Large intestine (tissue), 3 donors: ENCODE results near the gene RIMBP2. TPM values are rescaled to one million over a fixed set of nuclear protein-coding genes. Genes with fewer than 3 reads are reported as not detected.

ENCODE experiments used
- DNase-seq, 2 donors: peaks; one replicate each; pipeline versions ENCODE4 v3.0.0 to v3.0.0-alpha.2; 2013
- H3K27ac ChIP-seq: one replicate; pipeline ENCODE4 v1.5.1; 2013; ENCODE audit warnings: low read length
- H3K27me3 ChIP-seq: 2 replicates; pipeline ENCODE4 v1.6.1; 2013; ENCODE audit warnings: low read length; ENCODE audit not compliant: control insufficient read depth, insufficient read depth
- H3K36me3 ChIP-seq: 2 replicates; pipeline ENCODE4 v1.6.1; 2013; ENCODE audit warnings: low read length; ENCODE audit not compliant: control insufficient read depth, insufficient read depth
- H3K4me1 ChIP-seq: one replicate; pipeline ENCODE4 v1.6.1; 2013; ENCODE audit warnings: low read length; ENCODE audit not compliant: control insufficient read depth, insufficient read depth
- H3K4me3 ChIP-seq: one replicate; pipeline ENCODE4 v1.5.1; 2013; ENCODE audit warnings: low read length
- H3K9me3 ChIP-seq: one replicate; pipeline ENCODE4 v1.6.1; 2013; ENCODE audit warnings: mild to moderate bottlenecking, low read depth, low read length, moderate library complexity; ENCODE audit not compliant: control insufficient read depth
- WGBS: methylation state at CpG from one replicate; pipeline ENCODE4 v1.1.5; 2013; ENCODE audit warnings: low lambda C conversion rate; ENCODE audit not compliant: insufficient coverage; 5-methylcytosine and 5-hydroxymethylcytosine counted together
- polyA plus RNA-seq: library from polyadenylated mRNA; unstranded; fragments of 120-200 nt; gene quantifications from one replicate; pipeline ENCODE4 v1.2.1, GENCODE V29; 2013

RIMBP2 gene
- polyA plus RNA-seq, 1 donor, result 22.7 TPM

- Histone ChIP-seq H3K27me3 (peaks cover 7% of the 10 kb centered on the region), H3K27ac (no peak overlapping the region), H3K9me3 (no peaks in the 10 kb centered on the region), H3K4me1 (no peaks in the 10 kb centered on the region), H3K36me3 (no peaks in the 10 kb centered on the region), H3K4me3 (no peak overlapping the region)
- 83% methylated on average over 4 of the region's 5 CpGs for WGBS
- no peak for DNase-seq
Observed at GRCh38 chr12:130362060-130362459, 354.0 kb downstream of the RIMBP2 start.

- H3K9me3 ChIP-seq, result no peaks in the 10 kb centered on the region
- DNase-seq, result no peak
- H3K27ac ChIP-seq, result no peak overlapping the region
- no peak overlapping the region for H3K4me3 ChIP-seq
- no peaks in the 10 kb centered on the region for H3K36me3 ChIP-seq
- H3K4me1 ChIP-seq, result no peaks in the 10 kb centered on the region
- H3K27me3 ChIP-seq, result peaks cover 10% of the 10 kb centered on the region
- 65% methylated on average over 2 of the region's 14 CpGs for WGBS
Observed at GRCh38 chr12:130357729-130358330, 358.3 kb downstream of the RIMBP2 start.

DNA sequence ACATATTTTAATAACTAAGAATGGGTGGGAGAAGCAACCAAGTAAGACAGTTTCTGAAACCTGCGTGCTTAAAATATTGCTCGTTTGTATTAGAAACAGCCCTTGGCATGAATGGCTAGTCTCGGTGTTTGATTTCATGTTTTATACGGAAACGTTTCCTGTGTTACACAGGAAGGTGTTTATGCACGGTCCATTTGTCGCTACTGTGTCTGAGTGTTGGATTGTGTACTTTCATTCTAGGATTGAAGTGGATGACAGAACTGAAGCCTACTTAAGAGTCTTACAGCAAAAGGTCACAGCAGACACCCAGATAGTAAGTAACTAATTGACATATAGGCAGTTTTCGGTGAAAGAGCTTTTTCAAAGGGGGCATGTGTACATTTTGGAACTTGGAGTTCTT, 358.9 kb downstream of the RIMBP2 start:
- H3K27ac ChIP-seq, result no peak overlapping the region
- H3K4me3 ChIP-seq, result no peak overlapping the region
- H3K4me1 ChIP-seq, result no peaks in the 10 kb centered on the region
- DNase-seq, result no peak
- 83% methylated on average over 1 of the region's 8 CpGs for WGBS
- H3K36me3 ChIP-seq, result no peaks in the 10 kb centered on the region
- H3K27me3 ChIP-seq, result peaks cover 10% of the 10 kb centered on the region
- no peaks in the 10 kb centered on the region for H3K9me3 ChIP-seq

GRCh38 chr12:130356222-130356621, 359.9 kb downstream of the RIMBP2 start:
- no peaks in the 10 kb centered on the region for H3K4me1 ChIP-seq
- 73% methylated on average over 2 of the region's 8 CpGs for WGBS
- no peaks in the 10 kb centered on the region for H3K36me3 ChIP-seq
- no peak for DNase-seq
- H3K9me3 ChIP-seq, result no peaks in the 10 kb centered on the region
- H3K27me3 ChIP-seq, result peaks cover 10% of the 10 kb centered on the region
- H3K4me3 ChIP-seq, result no peak overlapping the region
- H3K27ac ChIP-seq, result no peak overlapping the region

DNA sequence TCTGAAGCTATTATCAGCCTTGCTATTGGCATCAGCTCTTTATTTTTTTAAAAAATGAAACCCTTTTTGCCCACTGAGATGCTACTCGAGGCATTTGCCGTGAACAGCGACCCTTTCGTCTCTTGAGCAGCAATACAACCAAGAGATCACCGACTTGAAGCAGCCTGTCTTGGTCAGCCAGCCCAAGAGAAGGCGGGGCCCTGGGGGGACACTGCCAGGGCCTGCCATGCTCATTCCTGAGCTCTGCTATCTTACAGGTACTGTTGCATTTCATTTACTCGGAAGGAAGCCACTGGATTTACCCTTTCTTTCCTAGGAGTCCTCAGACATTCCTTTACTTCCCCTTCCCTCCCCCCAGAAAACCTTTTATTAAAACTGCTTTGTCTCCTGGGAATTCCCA, 361.7 kb downstream of the RIMBP2 start:
- Histone ChIP-seq H3K9me3 (no peaks in the 10 kb centered on the region), H3K4me1 (no peaks in the 10 kb centered on the region), H3K36me3 (no peaks in the 10 kb centered on the region), H3K27me3 (peaks cover 10% of the 10 kb centered on the region), H3K4me3 (no peak overlapping the region), H3K27ac (no peak overlapping the region)
- no peak for DNase-seq
- no CpG with 5 or more reads among the region's 7 CpGs for WGBS

DNA sequence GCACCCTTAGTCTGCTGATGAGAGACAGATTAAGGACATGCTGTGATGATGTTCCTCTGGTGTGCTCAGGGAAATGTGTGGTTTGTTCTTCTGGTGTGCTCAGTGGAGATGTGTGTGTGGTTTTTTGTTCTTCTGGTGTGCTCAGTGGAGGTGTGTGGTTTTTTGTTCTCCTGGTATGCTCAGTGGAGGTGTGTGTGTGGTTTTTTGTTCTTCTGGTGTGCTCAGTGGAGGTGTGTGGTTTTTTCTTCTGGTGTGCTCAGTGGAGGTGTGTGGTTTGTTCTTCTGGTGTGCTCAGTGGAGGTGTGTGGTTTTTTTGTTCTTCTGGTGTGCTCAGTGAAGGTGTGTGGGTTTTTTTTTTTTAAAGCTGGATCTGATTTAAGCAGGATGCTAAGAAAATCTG, 363.0 kb downstream of the RIMBP2 start:
- Histone ChIP-seq H3K4me3 (no peak overlapping the region), H3K9me3 (no peaks in the 10 kb centered on the region), H3K27ac (no peak overlapping the region), H3K4me1 (no peaks in the 10 kb centered on the region), H3K27me3 (peaks cover 7% of the 10 kb centered on the region), H3K36me3 (no peaks in the 10 kb centered on the region)
- no peak for DNase-seq

DNA sequence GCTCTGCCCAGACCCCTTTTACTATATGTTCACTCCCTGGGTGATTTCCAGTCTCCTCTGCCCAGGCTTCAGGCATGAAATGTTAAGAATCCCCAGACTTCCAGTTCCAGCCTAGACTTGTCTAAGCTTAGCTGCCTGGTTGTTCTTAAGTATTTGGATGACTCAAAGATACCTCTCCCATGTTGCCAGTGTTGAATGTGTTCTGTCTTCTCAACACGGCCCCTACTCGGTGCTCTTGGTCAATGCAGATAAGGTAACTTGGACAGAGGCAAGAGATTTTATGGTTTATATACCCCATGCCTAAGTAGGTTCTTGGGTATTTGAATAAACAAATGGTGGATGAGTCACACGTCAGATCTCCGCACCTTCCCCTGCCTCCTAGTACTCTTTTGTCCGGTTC, 364.8 kb downstream of the RIMBP2 start:
- H3K4me1 ChIP-seq, result no peaks in the 10 kb centered on the region
- WGBS, result 38% methylated on average over 1 of the region's 5 CpGs
- H3K4me3 ChIP-seq, result no peak overlapping the region
- DNase-seq, result no peak
- H3K27ac ChIP-seq, result no peak overlapping the region
- H3K9me3 ChIP-seq, result no peaks in the 10 kb centered on the region
- H3K27me3 ChIP-seq, result peaks cover 2% of the 10 kb centered on the region
- H3K36me3 ChIP-seq, result no peaks in the 10 kb centered on the region

DNA sequence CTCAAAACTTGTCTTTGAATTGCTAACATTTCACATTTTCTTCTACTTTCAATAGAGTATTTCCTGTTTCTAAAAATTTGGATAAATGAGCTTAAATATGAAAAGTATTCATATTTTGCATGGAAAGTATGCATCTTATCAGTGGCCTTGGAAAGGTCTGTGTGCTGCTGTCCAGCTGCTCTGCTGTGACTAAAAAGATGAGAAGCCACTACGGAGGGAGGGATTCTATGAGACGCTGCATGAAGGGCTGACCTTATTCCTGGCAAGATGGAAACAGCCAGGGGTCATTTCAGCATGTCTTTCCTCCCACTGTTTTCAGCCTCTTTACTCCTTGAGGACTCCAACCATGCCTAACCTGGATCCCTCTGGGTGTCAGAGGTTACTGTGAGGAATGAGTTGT, 365.4 kb downstream of the RIMBP2 start:
- Histone ChIP-seq H3K27ac (no peak overlapping the region), H3K36me3 (no peaks in the 10 kb centered on the region), H3K9me3 (no peaks in the 10 kb centered on the region), H3K4me3 (no peak overlapping the region), H3K4me1 (no peaks in the 10 kb centered on the region), H3K27me3 (peaks cover 2% of the 10 kb centered on the region)
- DNase-seq, result no peak
- WGBS, result 60% methylated on average over 1 of the region's 2 CpGs

DNA sequence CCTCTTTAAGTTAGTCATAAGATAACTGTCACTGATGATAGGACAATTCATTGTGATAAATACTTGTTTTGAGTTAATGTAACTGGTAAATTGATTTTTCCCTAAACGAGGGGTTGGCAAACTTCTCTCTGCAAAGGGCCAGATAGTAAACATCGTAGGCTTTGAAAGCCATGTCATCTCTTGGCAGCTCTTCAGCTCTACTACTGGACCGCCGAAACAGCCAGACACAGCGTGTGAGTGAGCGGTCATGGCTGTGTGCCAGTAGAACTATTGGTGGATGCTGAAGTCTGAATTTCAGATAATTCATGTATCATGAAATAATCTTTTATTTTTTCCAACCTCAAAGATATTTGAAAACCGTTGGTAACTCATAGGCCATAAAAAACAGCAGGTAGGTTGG, 368.5 kb downstream of the RIMBP2 start:
- Histone ChIP-seq H3K4me3 (no peak overlapping the region), H3K36me3 (no peaks in the 10 kb centered on the region), H3K27me3 (peaks cover 2% of the 10 kb centered on the region), H3K9me3 (no peaks in the 10 kb centered on the region), H3K27ac (no peak overlapping the region), H3K4me1 (no peaks in the 10 kb centered on the region)
- WGBS, result no CpG with 5 or more reads among the region's 7 CpGs
- DNase-seq, result peak in 1 of 2 donors; percentile 11
